GM18520 (cell line): ENCODE results near the gene MYH9.

Source experiments
- ATAC-seq: cut with Tn5 transposase; IDR thresholded peaks from one replicate; pipeline ENCODE4 v1.9.1; 2021; ENCODE audit not compliant: unreplicated experiment

The MYH9 gene

DNA sequence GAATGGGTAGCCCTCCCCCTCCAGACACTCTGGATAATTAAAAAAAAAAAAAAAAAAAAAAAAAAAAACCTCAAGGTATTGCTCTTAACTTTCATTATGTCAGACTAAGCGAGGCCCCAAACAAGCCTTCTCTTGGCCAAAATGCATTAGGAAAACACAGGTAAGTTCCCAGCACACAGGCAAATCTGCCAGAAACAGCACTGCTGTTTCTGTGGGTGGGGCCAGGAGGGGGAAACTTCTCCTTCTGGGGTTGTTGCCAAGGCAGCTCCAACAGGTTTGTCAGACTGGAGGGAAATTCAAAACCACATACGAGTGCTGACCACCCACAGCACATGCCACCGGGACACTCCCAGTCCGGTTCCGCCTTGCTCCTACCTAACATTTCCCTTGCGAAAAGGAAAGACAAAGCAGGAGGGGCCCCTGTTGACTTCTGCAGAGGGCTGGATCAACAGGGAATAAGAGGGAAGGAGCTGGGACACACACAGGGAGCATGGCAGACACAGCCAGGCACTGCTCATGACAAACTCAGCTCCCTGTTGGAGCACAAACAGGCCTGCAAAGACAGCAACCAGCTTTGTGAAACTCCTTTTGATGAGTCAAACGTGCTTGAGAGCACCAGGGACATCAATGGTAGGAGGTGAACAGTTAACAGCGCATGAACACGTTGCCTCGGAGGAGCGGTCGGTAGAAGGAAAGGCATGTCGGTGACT is 55.0 kb downstream of the MYH9 start:
- ATAC-seq = no peak

GRCh38 chr22:36331912-36332622 is 55.7 kb downstream of the MYH9 start:
- no peak for ATAC-seq

DNA sequence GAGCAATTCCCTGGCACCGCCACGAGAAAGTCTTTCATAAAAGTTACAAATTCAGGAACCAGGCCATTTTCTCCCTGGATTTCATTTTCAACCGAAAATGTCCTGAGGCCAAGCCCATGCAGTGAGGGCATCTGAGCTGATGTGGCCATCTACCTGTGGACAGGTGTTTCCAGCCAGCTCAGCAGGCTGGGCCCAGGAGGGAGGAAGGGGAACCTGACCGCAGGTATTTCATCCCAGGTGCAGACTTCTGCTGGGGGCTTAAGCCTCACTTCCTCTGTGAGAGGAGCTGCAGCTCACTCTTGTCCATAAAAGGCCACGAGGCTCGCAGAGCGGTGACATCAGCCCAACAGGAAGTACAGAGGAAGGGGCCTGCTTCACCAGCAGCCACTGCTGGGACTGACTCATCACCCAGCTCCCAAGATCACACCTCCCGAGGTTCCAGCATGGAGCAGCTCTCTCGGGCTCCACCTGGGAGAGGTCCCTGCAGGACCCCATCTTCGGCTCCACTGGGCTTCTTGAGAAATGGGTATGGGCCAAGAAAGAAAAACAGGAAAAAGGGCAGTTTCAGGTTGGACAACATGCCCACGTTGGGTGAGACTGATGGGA is 56.4 kb downstream of the MYH9 start:
- ATAC-seq = peak; percentile 51

- no peak for ATAC-seq
Observed at GRCh38 chr22:36330655-36331305, 57.0 kb downstream of the MYH9 start.

GRCh38 chr22:36330127-36330526 is 57.6 kb downstream of the MYH9 start:
- no peak for ATAC-seq

- no peak for ATAC-seq
Observed at GRCh38 chr22:36329254-36330078, 58.3 kb downstream of the MYH9 start.

DNA sequence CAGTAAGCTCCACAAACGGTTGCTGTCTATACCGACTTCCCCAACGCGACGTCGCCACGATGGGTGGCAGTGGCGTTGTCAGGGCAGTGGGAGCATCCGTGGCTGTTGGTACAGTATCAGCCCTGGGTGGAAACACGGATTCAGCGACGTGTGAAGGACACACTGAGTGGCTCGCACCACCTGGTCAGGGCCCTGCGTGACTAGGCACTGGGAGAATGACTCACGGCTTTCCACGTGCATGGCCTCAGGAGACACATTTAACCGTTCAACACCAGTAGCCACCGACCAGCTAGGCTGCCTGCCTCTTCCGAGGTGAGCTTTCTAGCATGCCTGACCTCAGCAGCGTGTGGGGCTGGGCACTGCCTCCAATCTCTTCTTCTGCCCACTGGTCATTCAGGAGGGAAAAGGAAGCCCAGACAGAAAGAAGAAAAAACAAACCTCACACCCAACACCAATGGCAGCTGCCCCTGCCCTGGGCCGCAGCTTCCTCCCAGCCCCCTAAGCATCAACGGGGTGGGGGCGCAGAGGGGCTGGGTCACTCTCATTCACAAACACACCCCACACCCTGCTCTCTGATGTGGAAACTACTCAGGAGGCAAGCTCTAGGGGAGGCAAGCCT is 59.0 kb downstream of the MYH9 start:
- no peak for ATAC-seq

DNA sequence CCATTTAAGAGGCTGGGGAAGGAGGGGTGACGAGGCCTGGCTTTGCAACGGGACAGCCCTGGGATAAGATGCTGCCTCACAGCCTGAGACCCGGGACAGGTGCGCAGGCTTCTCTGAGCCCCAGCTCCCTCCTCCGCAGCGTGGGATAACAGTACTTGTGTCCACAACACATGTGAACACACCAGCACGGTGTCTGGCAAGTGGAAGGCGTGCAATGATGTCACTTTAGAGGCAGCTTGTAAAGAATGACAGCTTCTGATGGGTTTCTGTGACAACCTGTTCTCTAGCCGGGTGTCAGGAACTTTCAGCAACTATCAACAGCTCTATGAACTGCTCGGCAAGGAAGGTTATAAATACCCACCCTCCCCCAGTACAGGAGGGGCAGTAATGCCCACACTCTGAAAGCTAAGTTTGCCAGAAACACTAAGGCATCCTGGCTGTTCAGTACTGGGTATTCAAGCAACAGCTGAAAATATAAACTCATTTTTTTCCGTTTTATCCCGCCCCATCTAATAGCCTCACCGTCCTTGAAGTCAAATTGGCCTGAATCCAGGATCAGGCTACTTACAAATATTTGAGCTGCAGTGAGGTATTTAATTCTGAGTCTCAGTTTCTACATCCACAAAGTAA is 59.7 kb downstream of the MYH9 start:
- ATAC-seq = no peak

GRCh38 chr22:36326178-36327161 is 61.3 kb downstream of the MYH9 start:
- no peak for ATAC-seq

DNA sequence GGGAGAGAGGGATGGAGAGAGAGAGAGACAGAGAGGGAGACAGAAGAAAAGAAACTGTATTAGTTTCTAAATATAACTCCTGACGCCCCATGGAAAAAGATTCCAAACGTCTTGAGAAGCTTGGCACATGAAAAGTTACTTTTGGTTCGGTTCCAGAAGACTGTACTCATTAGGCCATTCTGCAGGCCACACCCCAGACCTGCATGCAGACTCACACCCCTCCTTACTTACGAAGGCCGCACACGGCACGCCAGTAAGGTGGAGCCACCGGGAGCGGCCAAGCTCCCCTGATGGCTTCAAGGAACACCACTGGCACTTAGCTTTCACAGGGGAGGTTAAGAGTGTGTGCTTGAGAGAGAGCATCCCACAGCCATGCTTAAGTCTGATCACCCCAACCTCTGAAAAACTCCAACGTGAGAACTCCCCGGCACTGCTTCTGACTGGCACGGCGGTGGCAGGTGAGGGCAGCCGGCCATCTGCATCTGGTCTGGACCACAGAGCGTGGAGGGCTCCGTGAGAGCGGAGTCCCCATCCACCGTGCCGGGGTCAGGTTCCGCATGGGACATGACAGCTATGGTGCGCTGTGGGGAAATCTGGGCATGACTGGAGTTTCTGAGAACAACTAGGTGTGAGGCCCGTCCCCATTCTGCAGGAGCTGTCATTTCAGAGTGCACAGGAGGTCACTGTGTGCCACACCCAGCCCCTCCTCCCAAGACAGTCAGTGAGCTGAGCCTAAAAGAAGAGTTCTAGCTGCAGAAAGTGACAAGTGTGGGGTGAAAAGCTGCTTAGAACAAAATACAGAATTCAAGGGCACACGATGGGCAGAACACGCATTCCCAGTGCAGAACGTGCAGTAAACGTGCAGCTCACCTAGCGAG is 62.4 kb downstream of the MYH9 start:
- ATAC-seq = no peak

GRCh38 chr22:36324414-36324813 is 63.4 kb downstream of the MYH9 start:
- no peak for ATAC-seq

- ATAC-seq = no peak
Observed at GRCh38 chr22:36323855-36324331, 63.9 kb downstream of the MYH9 start.

DNA sequence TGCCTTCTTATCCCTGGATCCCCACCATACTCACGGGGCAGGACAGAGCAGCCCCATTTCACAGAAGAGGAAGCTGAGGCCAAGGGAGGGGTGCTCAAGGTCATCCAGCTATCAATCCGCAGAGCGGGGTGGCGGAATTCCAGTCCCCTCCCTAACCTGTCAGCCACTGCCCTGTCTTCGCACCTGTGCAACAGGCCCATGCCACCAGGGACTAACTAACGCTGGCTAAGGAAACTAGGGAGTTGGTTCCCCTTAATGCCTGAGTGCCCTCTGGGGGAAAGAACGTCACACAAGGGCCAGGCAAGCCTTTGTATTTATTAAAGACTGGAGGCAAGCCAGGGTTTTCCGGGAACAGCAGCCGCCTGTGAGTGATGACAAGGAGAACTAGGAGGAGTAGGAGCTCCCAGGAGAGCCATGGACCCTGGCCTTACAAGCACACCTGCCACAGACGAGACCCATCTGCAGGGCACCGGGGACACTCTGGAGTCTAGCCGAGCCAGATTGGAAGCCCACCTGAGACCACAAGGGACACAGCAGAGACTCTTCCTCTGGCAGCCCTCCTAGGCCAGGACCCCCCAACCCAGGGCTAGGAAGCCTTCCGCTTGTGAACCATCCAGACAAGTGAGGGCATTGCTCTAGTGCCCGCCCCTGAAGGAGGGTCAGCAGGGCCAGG is 64.4 kb downstream of the MYH9 start:
- no peak for ATAC-seq

- no peak for ATAC-seq
Observed at GRCh38 chr22:36322602-36322915, 65.2 kb downstream of the MYH9 start.

DNA sequence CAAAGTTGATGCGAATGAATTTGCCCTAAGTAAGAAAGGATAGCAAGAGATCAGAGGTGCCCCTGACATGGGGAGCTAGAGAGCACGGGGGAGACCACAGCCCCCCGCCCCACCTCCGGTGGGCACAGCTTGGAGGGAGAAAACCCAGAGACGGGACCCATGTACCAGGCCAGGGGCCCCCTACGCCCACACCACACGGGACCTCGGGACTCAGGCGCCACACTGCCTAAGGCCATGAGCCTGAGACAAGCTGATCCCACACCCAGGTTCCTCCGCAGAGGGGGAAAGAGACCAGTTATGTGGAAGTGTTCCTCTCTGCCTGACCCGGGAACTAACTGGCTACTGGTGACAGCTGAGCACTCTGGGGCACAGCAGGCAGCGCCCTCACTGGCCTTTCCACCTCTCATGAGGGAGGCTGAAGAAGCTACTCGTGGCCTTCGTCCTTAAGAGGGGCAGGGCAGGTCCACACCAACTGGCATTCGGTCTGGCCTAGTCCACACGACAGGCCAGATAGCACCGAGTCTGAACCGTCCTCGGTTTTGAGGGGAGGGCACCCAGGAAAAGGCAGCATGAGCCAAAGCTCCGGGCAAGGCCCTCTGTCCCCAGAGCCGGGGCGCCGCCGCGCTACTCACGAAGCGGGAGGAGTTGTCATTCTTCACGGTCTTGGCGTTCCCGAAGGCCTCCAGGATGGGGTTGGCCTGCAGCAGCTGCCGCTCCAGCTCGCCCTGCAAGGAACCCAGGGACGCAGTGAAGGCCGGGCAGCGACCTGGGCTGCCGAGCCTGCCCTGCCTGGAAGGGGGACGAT is 65.8 kb downstream of the MYH9 start:
- no peak for ATAC-seq

GRCh38 chr22:36320553-36320952 is 67.2 kb downstream of the MYH9 start:
- ATAC-seq = no peak
